ENCODE measurements around the gene GAD1. TPM values are rescaled to one million over a fixed set of nuclear protein-coding genes. Genes with fewer than 3 reads are reported as not detected.

The GAD1 gene
- total RNA-seq, 1 donor from 2014 or later = not detected

GRCh38 chr2:170887896-170888295 lies 71.2 kb downstream of the GAD1 start:
- TF ChIP-seq CTCF (IDR thresholded peaks at IDR 0.05; ENCODE audit: borderline replicate concordance) = no peak
- no peaks in the 10 kb centered on the region for H3K4me1 ChIP-seq
- intact Hi-C loops (cut with micrococcal nuclease) = no loop called here
- no peak overlapping the region for H3K27ac ChIP-seq (replicated peaks)
- H3K9me3 ChIP-seq (replicated peaks) = no peaks in the 10 kb centered on the region
- H3K4me3 ChIP-seq = no peak overlapping the region
- H3K27me3 ChIP-seq (ENCODE audit: low read depth) = peaks cover 45% of the 10 kb centered on the region
- DNase-seq = no peak
- no peaks in the 10 kb centered on the region for H3K36me3 ChIP-seq

DNA sequence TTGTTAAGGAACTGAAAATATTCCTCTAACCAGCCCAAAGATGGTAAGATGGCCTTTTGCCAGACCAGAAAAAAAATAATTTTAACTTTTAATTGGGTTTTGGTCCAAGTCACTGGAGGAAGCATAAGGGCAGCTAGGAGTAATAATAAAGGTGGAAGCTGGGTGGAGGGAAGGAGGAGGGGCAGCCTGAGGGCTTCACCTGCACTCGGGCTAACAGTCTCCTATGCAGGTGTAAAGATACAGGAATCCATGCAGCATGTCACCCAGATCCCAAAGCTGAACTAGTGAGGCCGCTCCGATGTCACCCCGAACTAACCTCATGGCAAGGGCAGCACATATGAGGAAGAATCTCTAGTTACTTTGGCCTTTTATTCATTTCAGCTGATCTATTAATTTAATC lies 75.2 kb downstream of the GAD1 start:
- intact Hi-C loops (cut with micrococcal nuclease) = no loop called here
- no peak for TF ChIP-seq CTCF (IDR thresholded peaks at IDR 0.05; ENCODE audit: borderline replicate concordance)
- peaks cover 10% of the 10 kb centered on the region for H3K27me3 ChIP-seq (ENCODE audit: low read depth)

GRCh38 chr2:170892391-170892951 lies 75.8 kb downstream of the GAD1 start:
- Histone ChIP-seq H3K4me3 (no peak overlapping the region), H3K27me3 (ENCODE audit: low read depth) (peaks cover 10% of the 10 kb centered on the region), H3K9me3 (replicated peaks) (no peaks in the 10 kb centered on the region), H3K4me1 (no peaks in the 10 kb centered on the region), H3K36me3 (no peaks in the 10 kb centered on the region), H3K27ac (replicated peaks) (no peak overlapping the region)
- no peak for DNase-seq
- no peak for TF ChIP-seq CTCF (IDR thresholded peaks at IDR 0.05; ENCODE audit: borderline replicate concordance)
- intact Hi-C loops (cut with micrococcal nuclease) = no loop called here

More for the DNA sequence above, 75.2 kb downstream of the GAD1 start:
- Histone ChIP-seq H3K36me3 (no peaks in the 10 kb centered on the region), H3K27ac (replicated peaks) (no peak overlapping the region), H3K4me3 (no peak overlapping the region), H3K4me1 (no peaks in the 10 kb centered on the region), H3K9me3 (replicated peaks) (no peaks in the 10 kb centered on the region)
- DNase-seq = no peak

DNA sequence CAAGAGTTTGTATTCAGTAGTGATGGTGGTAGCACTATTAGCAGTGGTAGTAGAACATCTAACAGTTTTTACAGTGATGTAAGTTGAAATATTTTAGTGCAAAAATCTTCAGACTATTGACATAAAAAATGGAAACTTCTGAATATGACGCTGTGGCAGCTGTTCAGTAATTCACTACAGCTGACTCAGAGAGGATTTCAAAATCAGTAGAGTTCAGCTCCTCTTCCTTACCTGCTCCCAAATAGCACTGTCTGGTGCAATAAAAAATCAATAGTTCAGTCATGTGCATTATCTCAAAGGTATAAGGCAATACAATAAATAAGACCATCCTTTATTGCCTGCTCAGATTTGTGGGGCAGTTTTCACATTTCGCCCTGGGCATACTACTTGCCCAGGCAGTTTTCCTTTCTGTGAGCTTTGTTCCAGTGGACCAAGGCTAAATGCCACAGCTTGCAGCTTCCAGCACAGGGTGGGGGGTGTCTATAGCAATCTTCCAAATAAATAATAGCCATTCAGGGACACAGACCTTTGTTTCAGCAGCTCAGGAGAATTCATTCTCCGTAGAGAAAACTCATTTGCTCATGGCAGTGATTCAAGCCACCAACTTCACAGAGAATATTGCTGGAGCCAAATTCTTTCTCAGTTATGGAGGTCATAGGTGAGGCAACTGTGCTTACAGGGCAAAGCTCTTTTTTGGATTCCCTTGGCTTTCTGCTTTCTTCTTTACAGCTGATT lies 78.5 kb downstream of the GAD1 start:
- DNase-seq = no peak
- H3K27ac ChIP-seq (replicated peaks) = no peak overlapping the region
- H3K36me3 ChIP-seq = no peaks in the 10 kb centered on the region
- TF ChIP-seq CTCF (IDR thresholded peaks at IDR 0.05; ENCODE audit: borderline replicate concordance) = no peak
- intact Hi-C loops (cut with micrococcal nuclease) = no loop called here
- no peaks in the 10 kb centered on the region for H3K9me3 ChIP-seq (replicated peaks)
- no peak overlapping the region for H3K4me3 ChIP-seq
- H3K4me1 ChIP-seq = no peaks in the 10 kb centered on the region
- no peaks in the 10 kb centered on the region for H3K27me3 ChIP-seq (ENCODE audit: low read depth)

DNA sequence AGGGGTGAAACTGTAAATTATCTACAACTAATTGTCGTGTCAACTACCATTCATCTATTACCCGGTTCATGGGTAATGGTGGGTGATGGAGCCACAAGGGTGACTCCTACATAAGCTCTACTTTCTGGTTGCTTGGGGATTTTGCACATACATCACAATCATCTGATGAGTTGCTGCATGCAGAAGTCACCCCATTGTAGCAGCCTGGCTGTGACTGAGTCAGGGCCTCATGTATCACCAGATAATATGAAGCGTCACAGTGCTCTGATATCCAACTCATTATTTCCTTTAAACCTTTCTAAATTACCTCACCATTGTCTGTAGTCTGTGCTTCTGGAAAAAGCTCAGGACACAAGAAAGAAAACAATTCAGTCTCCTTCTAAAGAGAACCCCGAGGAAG lies 79.9 kb downstream of the GAD1 start:
- intact Hi-C loops (cut with micrococcal nuclease) = no loop called here
- H3K4me1 ChIP-seq = no peaks in the 10 kb centered on the region
- H3K27me3 ChIP-seq (ENCODE audit: low read depth) = no peaks in the 10 kb centered on the region
- no peak overlapping the region for H3K4me3 ChIP-seq
- no peak overlapping the region for H3K27ac ChIP-seq (replicated peaks)
- no peak for DNase-seq
- no peaks in the 10 kb centered on the region for H3K9me3 ChIP-seq (replicated peaks)
- no peaks in the 10 kb centered on the region for H3K36me3 ChIP-seq
- no peak for TF ChIP-seq CTCF (IDR thresholded peaks at IDR 0.05; ENCODE audit: borderline replicate concordance)

Measured in left ventricle myocardium inferior (tissue), 1 donor.